Measurements from ENCODE around the gene ZCCHC9.

GRCh38 chr5:81335946-81336345 is 34.6 kb downstream of the ZCCHC9 start:
- TF ChIP-seq POLR2A (IDR thresholded peaks at IDR 0.05) (no peak), POLR2AphosphoS5 (IDR thresholded peaks at IDR 0.05) (no peak)
- TF ChIP-seq, protein P1, sequence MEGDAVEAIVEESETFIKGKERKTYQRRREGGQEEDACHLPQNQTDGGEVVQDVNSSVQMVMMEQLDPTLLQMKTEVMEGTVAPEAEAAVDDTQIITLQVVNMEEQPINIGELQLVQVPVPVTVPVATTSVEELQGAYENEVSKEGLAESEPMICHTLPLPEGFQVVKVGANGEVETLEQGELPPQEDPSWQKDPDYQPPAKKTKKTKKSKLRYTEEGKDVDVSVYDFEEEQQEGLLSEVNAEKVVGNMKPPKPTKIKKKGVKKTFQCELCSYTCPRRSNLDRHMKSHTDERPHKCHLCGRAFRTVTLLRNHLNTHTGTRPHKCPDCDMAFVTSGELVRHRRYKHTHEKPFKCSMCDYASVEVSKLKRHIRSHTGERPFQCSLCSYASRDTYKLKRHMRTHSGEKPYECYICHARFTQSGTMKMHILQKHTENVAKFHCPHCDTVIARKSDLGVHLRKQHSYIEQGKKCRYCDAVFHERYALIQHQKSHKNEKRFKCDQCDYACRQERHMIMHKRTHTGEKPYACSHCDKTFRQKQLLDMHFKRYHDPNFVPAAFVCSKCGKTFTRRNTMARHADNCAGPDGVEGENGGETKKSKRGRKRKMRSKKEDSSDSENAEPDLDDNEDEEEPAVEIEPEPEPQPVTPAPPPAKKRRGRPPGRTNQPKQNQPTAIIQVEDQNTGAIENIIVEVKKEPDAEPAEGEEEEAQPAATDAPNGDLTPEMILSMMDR (IDR thresholded peaks at IDR 0.05): no peak
